ENCODE measurements around the gene CRYBG3. TPM values are rescaled to one million over a fixed set of nuclear protein-coding genes. Genes with fewer than 3 reads are reported as not detected.

Gene CRYBG3
- total and polyA plus RNA-seq, 2 of the 13 experiments (the other 11 are each of a cell fraction or from before 2014, with no cell fraction given), result 3.8 to 15.9 TPM

GRCh38 chr3:97952872-97953271, 131.1 kb downstream of the CRYBG3 start:
- in situ Hi-C loops (cut with HindIII; ENCODE audit: extremely low pct_ligation_motif_present, low pct_unique_long_range_greater_than_20kb) (no loop called here), intact Hi-C loops (cut with micrococcal nuclease; ENCODE audit: unreplicated experiment) (no loop called here)
- no peak overlapping the region for H3K27ac ChIP-seq (ENCODE audit: extremely low read length, insufficient read depth, low read length)
- H3K36me3 ChIP-seq (replicated peaks in 1 of 2; ENCODE audit: control insufficient read depth in 1 of 2, insufficient read depth in 2 of 2, low read length in 2 of 2), result peaks cover 31 to 83% of the 10 kb centered on the region in 2 experiments
- POLR2A ChIA-PET, result no interaction called here
- BruUV-seq (replicated peaks), result TSS peak; percentile 3
- H4K20me1 ChIP-seq (ENCODE audit: insufficient read depth, low read length), result no peaks in the 10 kb centered on the region
- TF ChIP-seq JUND (CRISPR knock-in tag; IDR thresholded peaks at IDR 0.05), result no peak
- TF ChIP-seq GLI4 (CRISPR knock-in tag; IDR thresholded peaks at IDR 0.05; ENCODE audit: borderline replicate concordance), result no peak
- no peak for TF ChIP-seq NFKB2 (CRISPR knock-in tag; IDR thresholded peaks at IDR 0.05; ENCODE audit: borderline replicate concordance)
- H3K4me2 ChIP-seq (ENCODE audit: low read depth, low read length), result no peak overlapping the region
- CTCF ChIA-PET (ENCODE audit: low intra/inter-chr PET ratio, low total read pairs), result no interaction called here
- ATAC-seq, result no peak
- no peaks in the 10 kb centered on the region for H3K4me1 ChIP-seq (ENCODE audit: insufficient read depth, low read length)
- no peak overlapping the region for H3K4me3 ChIP-seq (replicated peaks in 1 of 3; ENCODE audit: insufficient read depth in 1 of 3, low read depth in 2 of 3, low read length in 3 of 3)
- H3K9ac ChIP-seq (ENCODE audit: insufficient read depth, low read depth, low read length), result no peak overlapping the region
- no peak for DNase-seq (ENCODE audit: low spot score)
- H3K9me3 ChIP-seq (ENCODE audit: low read length), result no peaks in the 10 kb centered on the region
- no peak overlapping the region for H2AFZ ChIP-seq (ENCODE audit: low read length)
- no peak for FAIRE-seq
- no peaks in the 10 kb centered on the region for H3K79me2 ChIP-seq (ENCODE audit: insufficient read depth, low read length)
- WGBS (ENCODE audit: low lambda C conversion rate), result 100% methylated on average over 1 of the region's 1 CpG
- H3K27me3 ChIP-seq (ENCODE audit: control insufficient read depth in 1 of 2, insufficient read depth in 2 of 2, low read length in 2 of 2), result no peaks in the 10 kb centered on the region

DNA sequence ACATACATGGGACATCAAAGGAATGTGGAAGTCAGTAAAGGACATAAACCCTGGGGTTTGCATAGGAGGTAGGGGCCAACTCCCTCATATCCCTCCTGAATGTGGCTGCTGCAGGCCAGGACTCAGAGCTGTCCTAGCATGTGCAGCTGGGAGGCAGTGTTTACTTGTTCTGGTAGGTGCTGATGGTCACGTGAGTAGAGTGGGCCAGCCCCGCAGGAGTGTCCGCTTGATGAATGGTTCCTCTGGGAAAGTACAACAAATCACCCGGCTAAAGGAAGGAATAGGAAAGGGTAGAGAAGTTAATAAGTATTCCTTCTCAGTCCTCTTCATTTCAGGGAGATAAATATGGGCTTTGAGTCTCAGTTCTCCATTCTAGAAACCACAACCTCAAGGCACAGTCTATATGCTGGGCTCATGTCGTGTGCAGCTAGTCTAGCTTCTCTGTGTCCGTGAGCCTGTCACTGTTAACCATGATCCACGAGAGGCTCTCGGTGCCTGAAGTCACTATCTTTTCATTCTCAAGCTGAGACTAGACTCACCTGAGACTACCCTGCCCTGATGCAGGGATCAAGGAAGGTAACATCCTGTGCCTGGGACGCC, 132.5 kb downstream of the CRYBG3 start:
- POLR2A ChIA-PET, result no interaction called here

More for the DNA sequence above, 132.5 kb downstream of the CRYBG3 start:
- TF ChIP-seq GTF2F1 (IDR thresholded peaks at IDR 0.05; ENCODE audit: low read length) (no peak), DR1 (CRISPR knock-in tag; IDR thresholded peaks at IDR 0.05) (no peak), PREB (CRISPR knock-in tag; IDR thresholded peaks at IDR 0.05) (no peak), NFKB2 (CRISPR knock-in tag; IDR thresholded peaks at IDR 0.05; ENCODE audit: borderline replicate concordance) (no peak), CAMTA2 (CRISPR knock-in tag; IDR thresholded peaks at IDR 0.05; ENCODE audit: borderline replicate concordance) (no peak), STAG1 (CRISPR knock-in tag; IDR thresholded peaks at IDR 0.05) (peak; percentile 35), ZZZ3 (CRISPR knock-in tag; IDR thresholded peaks at IDR 0.05; ENCODE audit: borderline replicate concordance) (no peak), PHF8 (CRISPR knock-in tag; IDR thresholded peaks at IDR 0.05) (no peak), ZNF530 (CRISPR knock-in tag; IDR thresholded peaks at IDR 0.05; ENCODE audit: low read depth) (no peak), CTCF (CRISPR knock-in tag; IDR thresholded peaks at IDR 0.05) (peak; percentile 24), ZNF629 (CRISPR knock-in tag; conservative IDR thresholded peaks at IDR 0.05) (no peak), ATM (IDR thresholded peaks at IDR 0.05; ENCODE audit: borderline replicate concordance) (no peak), ZNF264 (CRISPR knock-in tag; IDR thresholded peaks at IDR 0.05) (no peak), ZNF543 (CRISPR knock-in tag; IDR thresholded peaks at IDR 0.05) (no peak), ZSCAN21 (CRISPR knock-in tag; IDR thresholded peaks at IDR 0.05; ENCODE audit: borderline replicate concordance) (no peak), ZNF577 (CRISPR knock-in tag; IDR thresholded peaks at IDR 0.05; ENCODE audit: borderline replicate concordance, low read depth) (no peak)
- CTCF ChIA-PET (ENCODE audit: low intra/inter-chr PET ratio, low total read pairs), result no interaction called here
- Histone ChIP-seq H3K4me1 (ENCODE audit: insufficient read depth, low read length) (no peaks in the 10 kb centered on the region), H3K27me3 (ENCODE audit: control insufficient read depth in 1 of 2, insufficient read depth in 2 of 2, low read length in 2 of 2) (no peaks in the 10 kb centered on the region), H2AFZ (ENCODE audit: low read length) (no peak overlapping the region), H3K36me3 (replicated peaks in 1 of 2; ENCODE audit: control insufficient read depth in 1 of 2, insufficient read depth in 2 of 2, low read length in 2 of 2) (peaks cover 30 to 82% of the 10 kb centered on the region in 2 experiments), H3K27ac (ENCODE audit: extremely low read length, insufficient read depth, low read length) (no peak overlapping the region), H3K79me2 (ENCODE audit: insufficient read depth, low read length) (no peaks in the 10 kb centered on the region), H3K9me3 (ENCODE audit: low read length) (no peaks in the 10 kb centered on the region), H4K20me1 (ENCODE audit: insufficient read depth, low read length) (no peaks in the 10 kb centered on the region), H3K4me2 (ENCODE audit: low read depth, low read length) (no peak overlapping the region), H3K9ac (ENCODE audit: insufficient read depth, low read depth, low read length) (no peak overlapping the region), H3K4me3 (replicated peaks in 1 of 3; ENCODE audit: insufficient read depth in 1 of 3, low read depth in 2 of 3, low read length in 3 of 3) (no peak overlapping the region)
- no TSS peak for BruUV-seq (replicated peaks)
- 95% methylated on average over 9 of the region's 9 CpGs for WGBS (ENCODE audit: low lambda C conversion rate)
- in situ Hi-C loops (cut with HindIII; ENCODE audit: extremely low pct_ligation_motif_present, low pct_unique_long_range_greater_than_20kb), result no loop called here
- ATAC-seq (peak; percentile 54), FAIRE-seq (no peak), DNase-seq (ENCODE audit: low spot score) (no peak)
- intact Hi-C loops (cut with micrococcal nuclease; ENCODE audit: unreplicated experiment), result no loop called here
